ENCODE measurements around the gene THOC6. TPM values are rescaled to one million over a fixed set of nuclear protein-coding genes. Genes with fewer than 3 reads are reported as not detected.

The THOC6 gene
- 54.9 and 58.5 TPM in 2 replicates for total RNA-seq (2014; rRNA removed; shearing (Covaris generic))

DNA sequence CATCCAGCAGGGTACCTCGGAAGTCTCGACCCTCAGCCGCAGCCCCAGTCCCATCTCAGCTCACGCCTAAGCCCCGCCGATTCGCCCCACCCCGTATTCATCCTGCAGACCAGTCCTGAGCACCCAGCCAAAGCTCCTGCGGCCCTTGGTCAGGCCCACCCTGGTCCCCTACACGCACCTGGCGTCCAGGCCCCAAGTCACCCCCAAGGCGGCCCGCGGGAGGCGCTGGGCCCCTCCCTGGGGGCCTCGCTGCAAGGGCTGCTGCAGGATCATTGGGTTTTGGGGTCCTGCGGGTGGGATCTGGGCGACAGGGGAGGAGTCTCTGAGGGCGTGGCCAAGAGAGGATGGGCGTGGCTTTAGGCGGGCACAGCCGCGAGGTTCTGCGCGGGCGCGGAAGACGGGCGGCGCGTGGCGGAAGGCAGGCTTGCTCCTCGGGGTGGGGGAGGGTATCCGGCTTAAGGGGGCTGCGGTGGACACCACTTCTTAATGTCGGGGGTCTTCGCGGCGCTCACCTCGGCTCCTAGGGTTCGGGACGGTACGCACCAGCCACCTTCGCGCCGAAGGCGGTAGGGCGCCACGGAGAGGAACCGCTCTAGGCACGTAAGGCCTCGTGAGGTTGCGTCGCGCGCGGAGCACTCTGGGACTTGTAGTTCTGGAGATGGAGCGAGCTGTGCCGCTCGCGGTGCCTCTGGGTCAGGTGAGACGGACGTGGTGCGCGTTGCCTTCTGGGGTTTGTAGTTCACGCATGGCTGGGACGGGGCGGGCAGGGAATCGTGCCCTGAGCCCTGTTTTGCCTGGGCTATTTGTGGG lies at the start of gene THOC6, which contains the start of gene HCFC1R1:
Gene THOC6, plus strand, starts transcription at position 367 of the 810 bp plus-strand sequence. Its CDS starts 292 bp downstream, at position 659.
Gene HCFC1R1, minus strand, starts transcription at position 274 of the 810 bp plus-strand sequence. Its CDS starts 1 bp downstream, at position 273.
- peak; percentile 99 for DNase-seq (ENCODE audit: low spot score)

DNA sequence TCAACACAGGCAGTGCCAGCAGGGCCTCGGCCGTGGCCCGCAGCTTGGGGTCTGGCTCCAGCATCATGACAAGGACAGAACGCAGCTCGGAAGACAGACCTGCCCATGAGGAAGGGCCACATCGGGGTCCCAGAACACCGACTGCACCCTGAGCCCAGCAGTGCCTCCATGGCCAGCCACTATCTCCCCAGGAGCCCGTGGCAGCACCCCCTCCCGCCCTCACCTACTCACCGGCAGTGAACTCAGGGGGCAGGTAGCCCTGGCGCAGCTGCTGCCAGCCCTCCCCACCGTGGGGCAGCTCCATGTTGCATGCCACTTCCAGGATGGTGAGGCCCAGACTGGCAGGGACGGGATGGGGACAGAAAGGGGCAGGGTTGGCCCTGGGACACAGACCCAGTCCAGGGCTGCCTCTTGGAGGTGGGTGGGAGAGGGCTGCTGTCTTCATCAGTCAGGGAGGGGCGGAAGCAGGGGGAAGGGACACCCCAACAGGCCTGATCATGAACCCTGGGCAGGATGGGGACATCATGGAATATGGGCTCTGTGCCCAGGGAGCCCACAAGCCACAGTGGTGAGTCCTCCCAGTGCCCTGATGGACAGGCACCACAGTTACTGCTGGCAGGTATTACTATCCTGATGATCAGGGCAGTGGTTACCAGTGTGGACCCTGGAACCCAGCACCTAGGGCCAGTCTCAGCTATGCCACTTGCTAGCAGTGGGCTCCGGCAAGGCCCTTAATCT lies 49.3 kb upstream of the THOC6 start:
- DNase-seq (ENCODE audit: low spot score) = no peak

DNA sequence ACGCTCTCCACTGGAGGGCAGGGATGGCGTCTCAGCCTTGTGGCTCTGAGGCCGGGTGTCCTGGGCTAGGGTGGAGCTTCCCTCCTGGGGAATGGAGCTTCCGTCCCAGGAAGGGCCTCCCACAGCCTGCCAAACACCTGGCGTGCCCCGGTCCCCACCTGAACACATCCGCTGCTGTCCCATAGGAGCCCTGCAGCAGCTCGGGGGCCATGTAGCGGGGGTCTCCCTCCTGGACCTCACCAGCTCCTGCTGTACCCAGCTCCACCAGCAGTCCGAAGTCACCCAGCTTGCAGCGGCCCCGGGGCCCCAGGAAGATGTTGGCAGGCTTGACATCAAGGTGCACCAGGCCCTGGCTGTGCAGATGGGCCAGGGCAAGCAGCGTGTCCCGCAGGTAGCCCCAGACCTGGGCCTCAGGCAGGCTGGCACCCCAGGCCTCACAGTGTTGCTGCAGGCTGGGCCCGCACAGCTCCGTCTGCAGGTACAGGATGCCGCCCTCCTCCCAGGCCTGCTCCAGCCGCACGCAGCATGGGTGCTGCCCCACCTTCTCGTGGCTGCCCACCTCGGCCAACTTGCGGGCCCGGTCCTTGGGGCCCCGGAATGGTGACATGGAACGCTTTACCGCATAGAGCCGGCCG lies 48.6 kb upstream of the THOC6 start:
- DNase-seq (ENCODE audit: low spot score) = no peak

DNA sequence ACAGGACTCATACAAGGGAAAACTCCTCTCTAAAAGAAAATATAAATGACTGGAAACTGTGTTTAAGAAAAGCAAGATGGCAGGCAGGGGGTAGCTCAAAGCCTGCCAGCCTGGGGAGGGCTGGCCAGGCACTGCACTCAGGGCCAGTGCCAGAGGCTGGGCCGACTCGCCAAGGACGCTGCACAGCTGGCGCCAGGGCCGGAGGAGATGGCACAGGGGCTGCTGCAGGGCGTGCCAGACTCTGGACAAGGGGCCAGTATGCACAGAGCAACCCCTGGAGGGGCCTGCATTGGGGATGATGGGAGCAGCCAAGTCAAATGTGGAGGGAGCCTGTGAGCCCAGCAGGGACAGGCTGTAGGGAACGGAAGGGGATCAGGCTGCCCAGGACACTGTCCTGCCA lies 47.6 kb upstream of the THOC6 start:
- DNase-seq (ENCODE audit: low spot score) = no peak

DNA sequence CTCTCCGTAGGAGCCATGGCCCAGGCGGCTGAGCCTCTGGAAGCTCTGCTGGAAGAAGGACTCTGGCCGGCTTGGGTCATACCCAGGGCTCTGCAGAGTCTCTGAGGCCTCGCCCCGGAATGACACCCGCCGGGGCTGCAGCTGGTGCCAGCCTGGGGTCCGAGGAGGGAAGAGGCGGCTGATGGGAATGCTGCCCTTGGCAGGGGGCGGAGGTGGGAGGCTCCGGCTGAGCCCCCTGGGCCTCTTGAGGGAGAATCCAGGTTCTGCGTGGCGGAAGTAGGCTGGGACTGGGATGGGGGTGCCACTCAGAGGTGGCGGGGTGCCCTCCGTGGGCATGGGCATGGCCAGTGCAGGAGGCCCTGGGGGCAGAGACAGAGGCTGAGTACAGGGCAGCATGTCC lies 47.2 kb upstream of the THOC6 start:
- DNase-seq (ENCODE audit: low spot score) = no peak

DNA sequence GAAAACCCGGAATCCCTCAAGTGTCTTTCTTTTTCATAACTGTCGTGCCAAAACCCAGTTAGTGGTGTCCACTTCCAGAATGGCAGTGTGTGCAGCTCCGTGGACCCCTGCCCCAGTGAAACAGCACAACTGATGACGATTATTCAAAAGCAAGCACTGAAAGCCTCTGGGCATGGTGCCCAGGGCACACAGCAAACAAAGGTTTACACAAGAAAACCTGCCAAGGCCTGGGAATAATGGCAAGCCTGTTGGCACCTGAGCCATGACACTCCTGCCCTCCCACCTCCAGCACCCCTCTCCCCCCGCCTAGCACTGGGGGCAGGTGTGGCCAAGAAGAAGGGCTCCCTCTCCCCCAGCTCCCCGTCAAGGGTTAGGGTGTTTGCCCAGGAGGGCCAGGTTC lies 46.4 kb upstream of the THOC6 start:
- no peak for DNase-seq (ENCODE audit: low spot score)

DNA sequence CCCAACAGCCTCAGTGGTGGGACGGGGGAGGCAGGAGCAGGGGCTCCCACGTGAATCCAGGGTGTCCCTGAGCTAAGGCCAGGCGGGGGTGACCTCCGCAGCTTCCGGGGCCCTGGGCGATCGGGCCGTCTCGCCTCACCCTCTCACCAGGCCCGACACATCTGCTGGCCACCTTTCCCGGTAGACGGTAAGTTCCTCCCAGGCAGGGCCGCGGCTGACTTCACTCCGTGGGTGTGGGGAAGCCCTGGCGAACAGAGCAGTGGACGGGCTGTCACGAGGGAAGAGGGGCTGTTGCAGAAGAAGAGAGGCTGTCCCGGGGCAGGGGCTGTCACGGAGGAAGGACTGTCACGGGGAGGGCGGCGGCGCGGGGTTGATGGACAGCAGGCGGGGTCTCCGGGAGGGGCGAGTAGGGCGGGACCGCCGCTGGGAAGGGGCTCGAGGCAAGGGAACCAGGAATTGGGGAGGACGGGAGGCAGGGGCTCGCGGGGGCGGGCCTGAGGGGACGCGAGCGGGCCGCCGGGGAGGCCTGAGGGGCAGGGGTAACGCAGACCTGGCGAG lies 44.1 kb upstream of the THOC6 start:
- no peak for DNase-seq (ENCODE audit: low spot score)

DNA sequence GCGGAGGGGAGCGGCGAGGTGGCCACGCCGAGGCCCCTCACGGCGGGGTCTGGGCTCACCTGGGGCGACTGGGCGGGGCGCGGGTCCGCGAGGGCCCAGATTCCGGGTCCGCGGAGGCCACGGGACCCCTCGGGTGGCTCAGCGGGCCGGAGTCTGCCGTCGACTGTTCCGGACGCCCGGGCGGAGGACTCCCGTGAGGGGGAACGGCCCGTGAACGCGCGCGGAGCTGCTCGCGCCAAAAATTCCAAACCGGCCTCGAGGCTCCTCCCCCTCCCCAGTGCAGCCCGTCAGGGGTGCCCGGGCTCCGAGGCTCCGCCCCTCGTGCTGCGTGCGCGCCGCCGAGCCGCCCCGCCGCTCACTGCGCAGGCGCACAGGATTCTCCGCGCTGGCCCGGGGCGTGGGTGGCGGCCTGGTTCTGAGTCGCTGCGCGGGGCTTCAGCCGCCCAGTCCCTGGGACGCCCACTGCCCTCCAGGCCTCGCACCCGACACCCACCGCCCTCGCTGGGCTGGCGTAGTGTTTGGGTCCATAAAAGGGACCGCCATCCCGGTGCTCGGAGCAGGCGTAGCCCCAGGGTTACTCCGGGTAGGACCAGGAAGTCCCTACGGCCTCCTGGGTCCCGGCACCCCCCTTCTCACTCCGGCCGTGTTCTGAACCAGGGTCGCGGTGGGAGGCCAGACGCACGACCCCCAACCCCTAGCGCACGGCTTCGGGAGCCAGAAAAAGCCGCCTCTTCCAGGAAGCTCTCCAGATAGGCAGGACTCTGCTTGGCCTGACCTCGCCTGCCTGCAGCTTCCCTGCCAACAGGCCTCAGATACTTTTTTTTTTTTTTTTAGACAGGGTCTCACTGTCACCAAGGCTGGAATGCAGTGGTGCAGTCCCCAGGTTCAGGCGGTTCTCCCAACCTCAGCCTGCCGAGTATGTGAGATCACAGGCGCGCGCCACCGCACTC lies 43.3 kb upstream of the THOC6 start, which contains the start of gene PKMYT1:
Gene PKMYT1, minus strand, starts transcription at position 220 of the 950 bp plus-strand sequence. CDS start 789 bp downstream, outside the sequence.
- peak; percentile 91 for DNase-seq (ENCODE audit: low spot score)

DNA sequence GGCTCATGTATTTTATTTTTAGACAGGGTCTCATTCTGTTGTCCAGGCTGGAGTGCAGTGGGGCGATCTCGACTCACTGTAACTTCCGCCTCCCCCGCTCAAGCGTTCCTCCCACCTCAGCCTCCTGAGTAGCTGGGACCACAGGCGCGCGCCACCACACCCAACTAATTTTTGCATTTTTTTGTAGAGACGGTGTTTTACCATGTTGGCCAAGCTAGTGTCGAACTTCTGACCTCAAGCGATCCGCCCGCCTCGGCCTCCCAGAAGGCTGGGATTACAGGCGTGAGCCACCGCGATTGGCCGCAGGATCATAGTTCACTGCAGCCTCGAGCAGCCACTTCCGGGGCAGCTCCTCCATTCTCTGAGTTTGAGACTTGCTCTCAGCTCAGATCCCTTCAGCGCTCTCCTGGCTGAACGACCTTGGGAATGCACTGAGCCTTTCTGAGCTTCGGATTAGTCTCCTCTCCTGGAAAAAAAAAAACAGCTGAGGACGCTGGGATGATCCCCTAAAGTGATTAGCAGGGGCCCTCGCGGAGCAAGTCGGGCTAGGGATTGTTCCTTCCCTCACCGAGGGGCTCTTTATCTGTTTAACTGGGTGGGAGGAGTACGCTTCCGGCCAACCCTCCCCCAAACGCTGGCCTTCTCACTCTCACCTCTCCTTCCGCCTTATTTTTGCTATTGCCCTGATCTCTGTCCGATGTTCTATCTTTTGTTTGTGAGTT lies 42.5 kb upstream of the THOC6 start:
- DNase-seq (ENCODE audit: low spot score) = no peak

DNA sequence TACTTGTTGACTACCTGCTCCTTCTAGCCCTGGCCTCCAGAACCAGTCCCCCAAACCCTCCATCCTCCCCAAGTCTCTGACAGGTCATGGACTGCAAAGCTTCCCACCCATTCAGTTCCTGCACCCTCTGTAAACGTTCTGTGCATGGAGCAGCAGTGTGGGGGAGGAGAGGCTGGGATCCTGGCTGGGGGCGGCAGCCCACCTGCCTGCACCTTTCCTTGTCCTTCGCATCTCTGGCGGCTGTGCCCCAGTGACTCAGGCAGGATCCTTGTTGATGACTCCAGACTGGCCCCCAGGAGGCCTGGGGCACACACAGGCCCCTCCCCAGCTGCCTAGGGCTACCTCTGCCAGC lies 42.0 kb upstream of the THOC6 start:
- no peak for DNase-seq (ENCODE audit: low spot score)

DNA sequence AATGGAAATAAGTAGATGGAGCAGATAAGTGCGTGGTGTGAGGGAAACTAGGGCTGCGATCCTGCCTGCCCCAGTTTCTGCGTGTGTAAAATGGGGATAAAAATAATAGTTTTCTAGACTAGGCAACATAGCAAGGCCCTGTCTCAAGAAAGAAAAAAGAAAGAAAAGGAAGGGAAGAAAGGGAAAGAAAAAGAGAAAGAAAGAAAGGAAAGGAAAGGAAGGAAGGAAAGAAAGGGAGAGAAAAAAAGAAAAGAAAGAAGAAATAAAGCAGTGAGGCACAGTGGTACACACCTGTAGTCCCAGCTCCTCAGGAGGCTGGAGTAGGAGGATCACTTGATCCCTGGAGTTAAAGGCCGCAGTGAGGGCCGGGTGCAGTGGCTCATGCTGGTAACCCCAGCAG lies 41.4 kb upstream of the THOC6 start:
- no peak for DNase-seq (ENCODE audit: low spot score)

DNA sequence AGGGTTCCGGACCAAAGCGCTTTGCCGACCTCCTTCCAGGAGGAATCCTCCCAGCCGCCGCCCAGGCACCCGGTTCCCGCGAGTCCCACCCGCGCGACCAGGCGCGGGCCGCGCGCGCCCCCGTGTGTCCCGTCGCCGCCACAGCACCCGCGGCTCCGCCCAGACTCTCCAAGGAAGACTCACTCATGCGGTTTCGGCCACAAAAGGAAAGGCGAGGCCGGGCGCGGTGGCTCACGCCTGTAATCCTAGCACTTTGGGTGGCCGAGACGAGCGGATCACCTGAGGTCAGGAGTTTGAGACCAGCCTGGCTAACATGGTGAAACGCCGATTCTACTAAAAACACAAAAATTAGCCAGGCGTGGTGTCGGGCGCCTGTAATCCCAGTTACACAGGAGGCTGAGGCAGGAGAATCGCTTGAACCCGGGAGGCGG lies 40.1 kb upstream of the THOC6 start:
- peak; percentile 77 for DNase-seq (ENCODE audit: low spot score)

DNA sequence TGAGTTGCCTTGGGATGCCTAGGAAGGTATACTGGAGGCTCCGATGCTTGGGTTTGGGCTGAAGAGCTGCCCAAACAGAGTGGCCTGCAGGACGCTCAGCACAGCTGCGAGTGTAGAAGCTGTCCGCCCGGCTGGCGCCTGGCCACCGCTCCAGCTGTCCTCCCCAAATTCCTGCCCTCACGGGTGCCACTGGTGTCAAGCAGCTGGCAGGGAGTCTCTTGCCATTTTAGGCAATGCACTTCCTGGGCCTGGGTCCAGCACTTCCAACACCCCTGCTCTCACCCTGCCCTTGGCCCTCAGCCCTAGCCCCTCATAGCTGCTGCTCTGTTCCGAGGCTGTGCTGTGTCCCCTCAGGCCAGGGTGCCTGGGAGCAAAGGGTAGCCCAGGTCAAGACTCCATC lies 38.4 kb upstream of the THOC6 start:
- no peak for DNase-seq (ENCODE audit: low spot score)

DNA sequence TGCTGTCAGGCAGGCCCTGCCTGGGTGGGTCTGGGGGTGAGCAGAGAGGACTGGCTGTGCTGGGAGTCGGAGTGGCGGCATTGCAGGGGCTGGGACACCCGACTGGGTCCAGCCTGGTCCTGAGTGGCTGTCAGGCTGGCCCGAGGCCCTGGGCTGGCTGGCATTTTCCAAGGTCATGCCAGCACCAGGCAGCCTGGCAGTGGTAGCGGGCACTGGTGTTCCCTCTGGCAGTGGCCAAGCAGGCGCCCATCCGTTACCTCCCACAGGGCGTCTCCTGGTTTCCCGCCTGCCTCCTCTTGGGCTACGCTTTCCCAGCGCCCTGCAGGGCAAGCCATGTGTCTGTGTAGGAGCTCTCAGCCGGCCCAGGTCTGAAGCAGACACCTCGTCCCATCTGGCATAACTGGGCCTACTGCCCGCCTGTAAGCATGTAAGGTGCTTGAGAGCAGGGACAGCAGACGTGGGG lies 37.9 kb upstream of the THOC6 start:
- DNase-seq (ENCODE audit: low spot score) = no peak

DNA sequence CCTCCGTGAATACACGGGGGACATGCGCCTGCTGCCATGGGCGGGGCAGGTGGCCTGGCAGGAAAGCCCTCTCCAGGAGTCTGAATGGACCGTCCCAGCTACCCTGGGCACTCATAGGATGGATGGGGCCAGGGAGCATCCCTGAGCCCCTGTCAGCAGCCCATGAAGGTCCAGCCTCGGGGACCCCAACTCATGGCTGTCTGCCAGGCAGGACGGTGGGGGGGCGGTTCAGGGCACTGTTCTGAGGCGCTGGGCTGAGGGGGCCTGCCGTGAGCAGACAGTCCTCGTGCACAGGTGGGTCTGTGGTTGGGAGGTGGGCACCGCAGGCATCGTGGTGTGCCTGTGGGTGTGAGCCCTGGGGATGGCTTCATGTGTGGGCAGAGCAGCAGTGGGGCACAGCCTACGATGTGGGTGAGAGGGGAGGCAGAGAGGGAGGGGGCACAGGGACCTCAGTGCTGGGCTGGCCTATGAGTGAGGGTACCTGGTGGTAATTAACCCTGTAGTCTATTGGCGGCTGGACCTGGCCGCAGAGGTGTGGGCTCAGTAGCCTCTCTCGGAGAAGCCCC lies 37.1 kb upstream of the THOC6 start:
- DNase-seq (ENCODE audit: low spot score) = no peak

DNA sequence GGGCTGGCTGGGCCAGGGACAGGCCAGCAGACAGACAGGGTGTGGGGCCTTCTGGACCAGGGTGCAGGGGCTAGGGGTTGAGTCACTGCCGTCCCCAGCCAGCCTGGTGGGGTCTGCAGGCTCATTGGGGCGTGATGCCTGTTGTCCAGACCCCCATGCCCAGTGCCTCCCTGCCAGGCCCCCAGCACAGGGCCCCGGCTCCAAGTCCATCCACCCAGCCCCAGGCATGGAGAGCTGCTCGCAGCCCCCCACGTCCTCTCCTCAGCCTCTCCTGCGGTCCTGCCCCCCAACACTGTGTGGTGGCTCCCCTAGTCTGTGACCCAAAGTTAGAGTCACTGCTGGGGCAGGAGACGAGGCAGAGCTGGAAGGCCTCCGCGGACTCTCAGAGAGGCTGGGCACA lies 36.5 kb upstream of the THOC6 start:
- no peak for DNase-seq (ENCODE audit: low spot score)

DNA sequence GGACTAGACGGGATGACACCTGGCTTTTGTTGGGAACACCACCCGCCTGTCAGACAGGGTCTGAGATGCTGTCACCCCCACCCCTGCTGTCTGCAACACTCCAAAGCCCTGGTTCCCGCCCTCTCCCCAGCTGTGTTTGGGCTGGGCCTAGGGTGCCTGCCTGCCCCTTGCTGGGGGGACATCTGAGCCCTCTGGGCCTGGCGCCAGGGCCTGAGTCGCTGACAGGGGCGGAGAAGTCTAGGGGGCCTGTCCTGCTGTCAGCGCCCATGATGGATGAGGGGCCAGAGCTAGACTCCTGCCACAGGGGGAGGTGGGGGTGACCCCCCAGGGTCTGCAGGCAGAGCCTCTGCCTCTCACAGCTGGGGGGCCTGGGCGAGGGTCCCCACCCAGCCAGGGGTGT lies 36.0 kb upstream of the THOC6 start:
- no peak for DNase-seq (ENCODE audit: low spot score)

DNA sequence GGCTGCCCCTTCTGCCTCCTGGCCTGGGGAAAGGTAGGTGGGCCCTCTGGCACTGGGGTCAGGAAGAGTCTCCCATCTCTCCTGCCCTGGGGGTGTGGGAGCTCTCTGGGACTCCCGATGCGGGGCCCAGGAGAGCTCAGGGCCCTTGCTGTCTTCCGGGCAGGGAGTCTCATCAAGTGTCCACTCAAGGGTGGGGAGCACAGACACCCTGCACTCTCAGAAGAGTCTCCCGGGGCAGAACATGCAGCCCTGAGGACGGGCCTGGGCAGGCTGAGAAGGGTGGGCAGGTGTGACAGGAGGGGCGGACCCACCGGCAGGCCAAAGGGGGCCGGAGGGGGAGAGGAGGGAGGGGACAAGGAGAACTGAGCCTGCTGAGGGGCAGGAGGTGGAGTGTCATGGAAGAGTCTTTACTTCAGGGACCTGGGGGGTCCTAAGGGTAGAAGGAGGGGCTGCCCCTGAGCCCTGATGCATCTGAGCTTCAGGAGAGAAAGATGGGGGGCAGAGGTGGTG lies 35.2 kb upstream of the THOC6 start:
- DNase-seq (ENCODE audit: low spot score) = no peak

DNA sequence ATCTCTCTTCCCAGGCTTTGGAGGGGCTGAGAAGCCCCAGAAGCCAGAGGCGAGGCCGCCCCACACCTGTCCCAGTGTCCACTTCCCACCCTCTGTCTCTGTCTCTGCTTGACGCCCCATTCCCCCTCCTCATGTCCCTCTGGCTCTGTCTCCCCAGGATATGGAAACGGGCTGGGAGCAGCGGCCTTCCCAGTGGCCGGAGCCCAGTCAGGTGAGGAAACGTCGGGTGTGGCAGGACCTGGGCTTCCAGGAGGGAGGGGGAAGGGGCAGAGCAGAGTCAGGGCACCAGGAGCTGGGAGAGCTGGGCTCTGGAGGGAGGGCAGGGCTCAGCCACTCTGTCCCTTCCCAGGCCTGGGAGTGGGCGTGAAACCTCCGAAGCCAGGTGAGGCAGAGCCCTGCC lies 32.9 kb upstream of the THOC6 start:
- peak; percentile 72 for DNase-seq (ENCODE audit: low spot score)

Measured in HT-29 (cell line).